GM21381 (cell line): Measurements from ENCODE around the gene CHRM2.

ENCODE experiments used
- ATAC-seq: cut with Tn5 transposase; IDR thresholded peaks from one replicate; pipeline ENCODE4 v1.9.1; 2021; ENCODE audit warnings: mild to moderate bottlenecking, moderate library complexity; ENCODE audit not compliant: unreplicated experiment

Gene CHRM2

GRCh38 chr7:136891850-136892249 is 23.4 kb downstream of the CHRM2 start:
- ATAC-seq, result no peak

- no peak for ATAC-seq
Observed at GRCh38 chr7:136894789-136895188, 26.3 kb downstream of the CHRM2 start.

- ATAC-seq, result no peak
Observed at GRCh38 chr7:136897676-136898075, 29.2 kb downstream of the CHRM2 start.

DNA sequence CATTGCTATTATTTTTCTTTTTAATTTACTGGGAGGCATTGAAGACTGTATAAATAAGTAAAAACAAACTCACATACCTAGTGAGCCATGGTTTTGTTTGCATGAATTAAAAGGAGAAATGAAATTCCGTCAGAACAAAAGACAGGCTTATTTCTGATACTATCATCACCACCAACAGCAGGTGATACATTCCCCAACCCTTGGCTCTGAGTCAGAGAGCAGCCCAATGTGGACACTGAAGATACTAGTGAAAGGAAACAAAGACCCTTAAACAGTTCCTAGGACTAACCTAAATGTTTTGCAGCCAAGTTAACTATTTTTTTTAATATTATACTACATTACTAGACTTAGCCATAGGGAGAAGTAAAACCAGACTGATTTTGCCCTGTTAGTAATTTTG is 31.6 kb downstream of the CHRM2 start:
- no peak for ATAC-seq

GRCh38 chr7:136910771-136911170 is 42.3 kb downstream of the CHRM2 start:
- no peak for ATAC-seq

GRCh38 chr7:136911344-136911743 is 42.9 kb downstream of the CHRM2 start:
- ATAC-seq, result no peak

- ATAC-seq, result no peak
Observed at GRCh38 chr7:136912339-136912738, 43.9 kb downstream of the CHRM2 start.

DNA sequence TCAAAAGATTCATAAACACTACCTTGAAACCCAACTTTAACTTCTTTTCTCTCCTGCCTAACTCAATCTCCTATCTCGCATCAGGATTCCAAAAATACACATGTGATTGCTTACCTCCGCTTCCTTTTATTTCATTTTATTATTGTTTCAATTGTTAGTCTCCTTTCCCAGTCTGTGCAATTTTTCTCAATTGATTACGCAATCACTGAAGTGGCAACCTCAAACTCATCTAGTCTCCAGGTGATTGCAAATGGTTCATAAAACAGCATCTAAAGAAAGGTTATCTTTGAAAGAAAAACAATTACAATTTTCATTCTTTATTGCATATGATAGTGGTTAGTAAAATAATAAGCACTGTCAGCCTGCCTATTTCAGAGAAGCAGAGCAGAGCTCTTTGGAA is 45.6 kb downstream of the CHRM2 start:
- ATAC-seq, result no peak

GRCh38 chr7:136919820-136920219 is 51.4 kb downstream of the CHRM2 start:
- ATAC-seq, result no peak

DNA sequence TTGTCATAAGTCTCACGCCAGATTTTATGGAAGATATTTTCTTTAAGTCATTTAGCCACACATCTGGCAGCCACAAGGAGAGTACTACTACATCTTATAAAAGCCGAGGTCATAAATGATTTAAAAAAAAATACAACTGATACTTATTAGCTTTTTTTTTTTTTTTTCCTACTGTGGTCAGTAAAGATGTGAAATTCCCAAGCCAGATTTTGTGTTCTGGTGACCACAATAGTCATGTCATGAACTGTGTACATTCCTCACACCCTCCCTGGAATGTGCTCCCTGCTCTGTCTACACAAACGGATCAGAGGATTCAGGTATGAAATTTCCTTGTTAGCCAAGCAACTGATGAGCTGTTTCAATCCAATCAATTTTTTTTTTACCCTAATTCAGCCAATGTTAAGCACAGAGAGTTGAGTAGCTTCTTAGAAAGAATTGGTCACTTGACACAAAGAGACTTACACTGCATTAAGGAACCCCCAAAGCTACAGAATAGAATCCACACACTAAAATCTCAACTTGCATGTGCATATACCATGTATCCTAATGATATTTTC is 54.7 kb downstream of the CHRM2 start:
- no peak for ATAC-seq

- ATAC-seq, result no peak
Observed at GRCh38 chr7:136925044-136925443, 56.6 kb downstream of the CHRM2 start.

DNA sequence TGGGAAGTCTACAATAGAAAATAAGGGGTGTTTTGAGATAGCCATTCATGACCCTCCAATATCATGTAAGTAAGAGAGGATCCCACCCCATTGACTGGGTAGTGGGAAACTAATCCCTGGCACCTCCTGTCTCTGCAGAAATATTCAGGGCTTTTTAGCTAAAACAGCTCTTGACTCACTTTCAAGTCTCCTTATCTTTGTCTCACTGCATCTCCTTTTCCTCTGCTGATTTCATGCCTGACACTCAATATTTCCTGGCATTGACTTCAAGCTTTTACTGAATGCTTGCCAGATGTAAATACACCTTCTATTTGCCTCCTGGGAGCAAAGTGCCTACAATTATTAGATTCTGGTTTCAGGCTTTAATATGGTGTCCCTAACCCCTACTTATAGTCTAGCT is 57.1 kb downstream of the CHRM2 start:
- no peak for ATAC-seq

- no peak for ATAC-seq
Observed at GRCh38 chr7:136931169-136931867, 62.9 kb downstream of the CHRM2 start.

- ATAC-seq, result no peak
Observed at GRCh38 chr7:136937436-136937835, 69.0 kb downstream of the CHRM2 start.

DNA sequence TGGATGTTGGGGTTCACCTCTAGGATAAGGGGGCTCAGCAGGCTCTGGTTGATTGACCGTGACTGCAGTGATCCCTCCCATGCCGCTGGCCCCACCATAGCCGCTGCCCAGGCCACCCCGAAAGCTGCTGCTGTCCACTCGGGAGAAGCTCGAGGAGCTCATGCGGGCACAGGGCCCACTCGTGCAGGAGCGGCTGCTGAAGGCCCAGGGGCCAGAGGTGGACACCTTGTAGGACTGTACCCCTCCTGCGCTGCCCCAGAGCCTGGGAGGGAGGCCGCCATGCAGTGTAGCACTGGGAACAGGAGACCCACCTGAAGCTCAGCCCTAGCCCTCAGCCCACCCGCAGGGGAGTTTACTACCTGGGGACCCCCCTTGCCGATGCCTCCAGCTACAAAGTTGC is 70.0 kb downstream of the CHRM2 start:
- no peak for ATAC-seq

- ATAC-seq, result no peak
Observed at GRCh38 chr7:136940122-136940521, 71.7 kb downstream of the CHRM2 start.

- no peak for ATAC-seq
Observed at GRCh38 chr7:136940917-136941316, 72.5 kb downstream of the CHRM2 start.

DNA sequence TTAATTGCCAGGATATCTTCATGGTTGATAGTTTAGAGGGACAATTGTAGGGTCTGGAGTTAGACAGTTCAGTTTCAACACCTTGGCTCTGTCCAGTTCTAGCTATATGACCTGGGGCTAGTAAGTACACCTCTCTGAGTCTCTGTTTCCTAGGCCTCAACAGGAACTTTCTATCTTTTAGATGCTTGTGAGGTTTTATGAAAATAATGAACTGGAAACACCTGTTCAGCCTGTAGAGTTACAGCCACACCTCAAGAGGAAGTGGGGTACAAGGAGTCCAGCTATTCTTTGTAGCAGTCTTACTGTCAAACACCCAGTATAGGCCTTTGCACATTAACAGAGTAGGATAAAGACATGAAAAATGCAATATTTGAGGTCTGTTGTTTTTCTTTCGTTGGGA is 73.4 kb downstream of the CHRM2 start:
- ATAC-seq, result no peak

DNA sequence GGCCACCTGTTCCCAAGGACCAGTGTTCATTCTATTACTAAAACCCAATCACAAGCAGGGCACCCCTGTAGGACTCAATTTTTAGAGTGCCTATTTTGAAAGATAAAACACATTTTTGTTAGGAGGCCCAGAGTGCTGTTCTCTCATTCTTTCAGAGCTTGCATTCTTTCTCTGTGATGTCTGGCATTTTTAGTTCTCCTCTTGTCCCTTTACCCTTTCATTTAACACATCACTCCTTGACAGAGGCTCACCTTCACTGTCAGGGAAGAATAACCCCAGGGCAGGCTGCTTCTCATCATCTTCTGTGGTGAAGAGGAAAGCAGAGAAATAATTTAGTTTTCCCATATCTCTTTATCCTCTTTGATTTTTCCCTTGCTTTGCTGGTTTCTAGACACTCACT is 73.9 kb downstream of the CHRM2 start:
- no peak for ATAC-seq

GRCh38 chr7:136942994-136943393 is 74.5 kb downstream of the CHRM2 start:
- ATAC-seq, result no peak

DNA sequence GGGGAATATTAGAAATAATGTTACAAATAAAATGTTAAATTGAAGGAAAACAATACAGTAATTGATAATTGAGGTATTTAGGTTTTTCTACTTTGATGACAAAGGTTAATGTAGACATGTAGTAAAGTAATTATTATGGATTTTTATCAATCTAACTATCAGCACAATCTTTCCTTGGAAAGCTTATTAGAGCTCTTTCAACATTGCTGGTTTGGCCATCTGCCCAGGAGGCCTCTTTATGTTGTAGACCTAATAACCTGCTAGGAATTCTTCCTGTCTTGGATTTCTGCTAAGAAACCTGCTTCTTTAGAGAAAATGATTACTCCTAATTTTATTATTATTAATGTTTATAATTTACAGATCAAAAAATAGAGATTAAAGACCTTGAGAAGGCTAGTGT is 78.9 kb downstream of the CHRM2 start:
- ATAC-seq, result no peak

DNA sequence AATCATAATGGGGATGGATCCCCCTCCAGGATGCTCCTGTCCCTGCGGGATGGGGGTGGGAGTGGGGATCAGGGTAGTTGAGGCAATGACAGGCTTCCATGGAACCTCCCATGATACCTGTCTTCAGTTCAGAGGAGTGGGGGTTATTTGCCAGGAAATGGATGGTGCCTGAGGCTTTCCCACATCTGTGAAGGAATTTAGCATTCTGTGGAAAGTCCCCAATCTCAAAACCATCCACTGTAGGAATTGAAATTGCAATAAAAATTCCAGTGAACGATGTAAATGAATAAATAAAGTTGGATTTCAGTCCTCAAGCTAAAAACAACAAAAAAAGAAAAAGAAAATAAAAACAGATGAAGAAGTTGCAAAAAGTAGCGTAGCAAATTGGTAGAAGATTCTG is 81.9 kb downstream of the CHRM2 start:
- ATAC-seq, result no peak

DNA sequence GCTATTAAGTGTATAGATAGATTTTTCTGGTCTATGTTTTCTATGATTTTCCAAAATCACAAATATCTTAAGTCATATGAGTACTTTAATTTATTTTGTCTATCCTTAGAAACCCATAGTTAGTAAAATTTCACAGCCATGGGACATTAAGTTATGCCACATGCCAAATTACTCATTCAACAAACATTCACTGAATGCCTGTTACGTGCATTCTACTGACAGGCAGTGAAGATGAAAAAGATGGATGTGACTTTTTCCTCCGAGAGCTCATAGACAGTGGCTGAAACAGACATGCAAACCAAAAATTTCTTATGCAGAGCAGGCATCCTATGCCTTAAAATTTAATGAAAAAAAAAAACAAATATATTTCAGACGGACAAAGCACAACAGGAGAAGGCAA is 84.9 kb downstream of the CHRM2 start:
- no peak for ATAC-seq
